WTC11 (cell line): ENCODE data around the gene SOCS2. TPM values are rescaled to one million over a fixed set of nuclear protein-coding genes. Genes with fewer than 3 reads are reported as not detected.

Experiments used
- ATAC-seq: fragments of 200-7000 bp; cut with Tn5 transposase; 2 replicates; pipeline ENCODE4 v1.10.0; 2021; ENCODE audit warnings: mild to moderate bottlenecking, moderate library complexity
- CTCF ChIA-PET: fragments of 300-600 bp; sonication (Branson Sonifier 250); formaldehyde crosslinking; loops from one replicate; lab custom pipeline; 2021; ENCODE audit warnings: antibody characterized with exemption; lab: Charles Lee
- POLR2A ChIA-PET: fragments of 350-600 bp; sonication (Branson Sonifier 250); formaldehyde crosslinking; loops from one replicate; lab custom pipeline; 2021; ENCODE audit warnings: antibody characterized with exemption; lab: Charles Lee
- DNase-seq: peaks from one replicate; pipeline ENCODE4 v3.0.0; 2021; ENCODE audit warnings: low spot score
- H3K27ac Mint-ChIP-seq: 2 replicates; pipeline ENCODE4 v1.8.0; 2021; ENCODE audit warnings: mixed read lengths
- H3K27me3 Mint-ChIP-seq: 2 replicates; pipeline ENCODE4 v1.8.0; 2021; ENCODE audit warnings: low read depth, mild to moderate bottlenecking, moderate library complexity, mixed read lengths
- H3K36me3 Mint-ChIP-seq: 2 replicates; pipeline ENCODE4 v1.8.0; 2021; ENCODE audit warnings: mixed read lengths
- H3K4me1 Mint-ChIP-seq: 2 replicates; pipeline ENCODE4 v1.8.0; 2022; ENCODE audit warnings: mixed read lengths
- H3K4me3 Mint-ChIP-seq: 2 replicates; pipeline ENCODE4 v1.8.0; 2021; ENCODE audit warnings: mild to moderate bottlenecking, moderate library complexity, mixed read lengths
- H3K9me3 Mint-ChIP-seq: 2 replicates; pipeline ENCODE4 v1.8.0; 2021; ENCODE audit warnings: mixed read lengths
- CBFB ChIP-seq: sonication (generic); formaldehyde crosslinking; IDR thresholded peaks from 2 replicates; pipeline ENCODE4 v1.8.1; 2022; ENCODE audit warnings: mild to moderate bottlenecking, low read depth, missing genetic modification reagents
- CREM ChIP-seq: sonication (generic); formaldehyde crosslinking; IDR thresholded peaks from 2 replicates; pipeline ENCODE4 v1.8.1; 2022; ENCODE audit warnings: mild to moderate bottlenecking, missing genetic modification reagents, moderate library complexity
- NR3C1 ChIP-seq: sonication (generic); formaldehyde crosslinking; conservative IDR thresholded peaks from 2 replicates; pipeline ENCODE4 v1.8.1; 2023; ENCODE audit warnings: low read depth, mild to moderate bottlenecking, missing genetic modification reagents
- SMAD4 ChIP-seq: sonication (generic); formaldehyde crosslinking; IDR thresholded peaks from 2 replicates; pipeline ENCODE4 v1.8.0; 2022; ENCODE audit warnings: mild to moderate bottlenecking, missing genetic modification reagents
- SP1 ChIP-seq: sonication (generic); formaldehyde crosslinking; conservative IDR thresholded peaks from 2 replicates; pipeline ENCODE4 v1.8.1; 2022; ENCODE audit warnings: missing genetic modification reagents
- ZBTB21 ChIP-seq: sonication (generic); formaldehyde crosslinking; IDR thresholded peaks from 2 replicates; pipeline ENCODE4 v1.8.1; 2023; ENCODE audit warnings: mild to moderate bottlenecking, missing genetic modification reagents, borderline replicate concordance
- ZNF396 ChIP-seq: fragments of 250-450 bp; sonication (Bioruptor Pico); IDR thresholded peaks from 2 replicates; pipeline ENCODE4 v1.8.0; 2021; ENCODE audit warnings: mild to moderate bottlenecking, moderate library complexity, borderline replicate concordance
- total RNA-seq: library from RNA; stranded (reverse); gene quantifications from 3 replicates; pipeline ENCODE4 v1.2.3, GENCODE V29; 2021
- TF ChIP-seq, protein P1 (sequence below): sonication (generic); formaldehyde crosslinking; IDR thresholded peaks from 2 replicates; pipeline ENCODE4 v1.8.1; 2022; ENCODE audit warnings: mild to moderate bottlenecking, missing genetic modification reagents, moderate library complexity, borderline replicate concordance
- TF ChIP-seq, protein P2 (sequence below): fragments of 250-450 bp; sonication (Bioruptor Pico); IDR thresholded peaks from 2 replicates; pipeline ENCODE4 v1.8.0; 2021; ENCODE audit warnings: mild to moderate bottlenecking
- TF ChIP-seq, protein P3 (sequence below): sonication (generic); formaldehyde crosslinking; IDR thresholded peaks from 2 replicates; pipeline ENCODE4 v1.8.0; 2023; ENCODE audit warnings: missing genetic modification reagents, mild to moderate bottlenecking, borderline replicate concordance
- TF ChIP-seq, protein P4 (sequence below): fragments of 250-450 bp; sonication (Bioruptor Pico); IDR thresholded peaks from 2 replicates; pipeline ENCODE4 v2.1.2; 2022; ENCODE audit warnings: mild to moderate bottlenecking, moderate library complexity
- TF ChIP-seq, protein P5 (sequence below): sonication (generic); formaldehyde crosslinking; conservative IDR thresholded peaks from 2 replicates; pipeline ENCODE4 v1.8.1; 2023; ENCODE audit warnings: mild to moderate bottlenecking, low read depth, missing genetic modification reagents, moderate library complexity
- TF ChIP-seq, protein P6 (sequence below): sonication (generic); formaldehyde crosslinking; IDR thresholded peaks from 2 replicates; pipeline ENCODE4 v1.8.1; 2022; ENCODE audit warnings: low read depth, mild to moderate bottlenecking, moderate library complexity, missing genetic modification reagents, borderline replicate concordance
- TF ChIP-seq, protein P7 (sequence below): fragments of 250-450 bp; sonication (Bioruptor Pico); IDR thresholded peaks from 2 replicates; pipeline ENCODE4 v1.9.0; 2021; ENCODE audit warnings: mild to moderate bottlenecking, borderline replicate concordance
- TF ChIP-seq, protein P8 (sequence below): sonication (generic); formaldehyde crosslinking; IDR thresholded peaks from 2 replicates; pipeline ENCODE4 v1.8.1; 2022; ENCODE audit warnings: low read depth, missing genetic modification reagents, borderline replicate concordance

Gene SOCS2
- total RNA-seq, 1 experiment from 2014 or later: 44.4 TPM

DNA sequence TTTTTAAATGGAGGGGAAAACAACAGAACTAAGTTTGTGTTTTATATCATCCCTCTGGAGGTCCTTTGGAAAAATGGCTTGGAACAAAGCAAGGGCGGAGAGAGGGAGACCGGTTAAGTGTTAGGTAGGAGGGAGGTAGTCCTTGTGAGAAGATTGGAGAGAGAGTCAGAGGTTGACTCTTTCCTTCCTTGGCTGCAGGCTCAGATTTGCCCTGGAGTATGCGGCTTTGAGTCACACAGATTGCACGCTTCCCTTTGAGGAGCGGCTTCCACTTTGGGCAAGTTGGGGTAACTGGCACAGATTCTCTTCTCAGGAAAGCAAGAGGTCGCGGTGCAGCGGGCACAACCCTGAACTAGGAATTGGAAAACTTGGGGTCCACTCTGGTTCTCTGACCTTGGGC, 9.9 kb downstream of the SOCS2 start (continued):
- TF ChIP-seq, protein P1, sequence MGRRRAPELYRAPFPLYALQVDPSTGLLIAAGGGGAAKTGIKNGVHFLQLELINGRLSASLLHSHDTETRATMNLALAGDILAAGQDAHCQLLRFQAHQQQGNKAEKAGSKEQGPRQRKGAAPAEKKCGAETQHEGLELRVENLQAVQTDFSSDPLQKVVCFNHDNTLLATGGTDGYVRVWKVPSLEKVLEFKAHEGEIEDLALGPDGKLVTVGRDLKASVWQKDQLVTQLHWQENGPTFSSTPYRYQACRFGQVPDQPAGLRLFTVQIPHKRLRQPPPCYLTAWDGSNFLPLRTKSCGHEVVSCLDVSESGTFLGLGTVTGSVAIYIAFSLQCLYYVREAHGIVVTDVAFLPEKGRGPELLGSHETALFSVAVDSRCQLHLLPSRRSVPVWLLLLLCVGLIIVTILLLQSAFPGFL: no peak
- no peak for TF ChIP-seq CREM (CRISPR knock-in tag)

DNA sequence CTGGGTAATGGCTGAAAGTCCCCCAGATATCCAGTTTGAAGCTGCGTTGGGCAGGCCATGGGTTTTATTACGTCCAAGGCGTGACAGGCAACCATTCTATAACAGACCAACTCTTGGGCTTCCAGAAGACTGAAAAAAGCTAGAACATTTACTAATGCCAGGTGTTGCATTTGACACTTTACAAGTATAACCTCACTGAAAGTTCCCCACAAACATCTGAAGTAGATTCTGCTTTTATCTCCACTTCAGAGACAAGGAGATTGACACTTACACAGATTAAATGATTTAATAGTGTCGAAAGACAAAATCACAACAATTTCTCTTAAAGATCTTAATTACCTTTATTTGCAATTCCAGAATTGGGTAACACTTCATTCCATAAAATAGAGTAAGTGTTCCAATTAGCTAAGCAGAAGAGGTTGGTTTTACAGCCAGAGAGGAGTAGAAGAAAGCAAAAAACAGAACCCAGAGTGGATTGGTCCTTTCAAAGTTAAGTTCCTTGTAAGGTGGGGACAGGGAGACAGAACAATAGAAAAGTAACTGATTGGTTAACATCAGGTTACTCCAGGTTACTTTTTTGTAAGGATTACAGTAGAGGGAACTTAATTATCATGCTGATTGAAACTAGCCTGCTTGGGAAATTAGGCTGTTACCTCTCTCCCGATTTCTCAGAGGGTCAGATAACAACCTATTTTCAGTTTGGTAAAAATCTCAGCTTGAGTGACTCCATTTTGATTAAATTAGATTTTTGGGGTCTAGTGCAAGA, 11.3 kb downstream of the SOCS2 start:
- TF ChIP-seq, protein P2, sequence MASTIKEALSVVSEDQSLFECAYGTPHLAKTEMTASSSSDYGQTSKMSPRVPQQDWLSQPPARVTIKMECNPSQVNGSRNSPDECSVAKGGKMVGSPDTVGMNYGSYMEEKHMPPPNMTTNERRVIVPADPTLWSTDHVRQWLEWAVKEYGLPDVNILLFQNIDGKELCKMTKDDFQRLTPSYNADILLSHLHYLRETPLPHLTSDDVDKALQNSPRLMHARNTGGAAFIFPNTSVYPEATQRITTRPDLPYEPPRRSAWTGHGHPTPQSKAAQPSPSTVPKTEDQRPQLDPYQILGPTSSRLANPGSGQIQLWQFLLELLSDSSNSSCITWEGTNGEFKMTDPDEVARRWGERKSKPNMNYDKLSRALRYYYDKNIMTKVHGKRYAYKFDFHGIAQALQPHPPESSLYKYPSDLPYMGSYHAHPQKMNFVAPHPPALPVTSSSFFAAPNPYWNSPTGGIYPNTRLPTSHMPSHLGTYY: no peak
- TF ChIP-seq, protein P3, sequence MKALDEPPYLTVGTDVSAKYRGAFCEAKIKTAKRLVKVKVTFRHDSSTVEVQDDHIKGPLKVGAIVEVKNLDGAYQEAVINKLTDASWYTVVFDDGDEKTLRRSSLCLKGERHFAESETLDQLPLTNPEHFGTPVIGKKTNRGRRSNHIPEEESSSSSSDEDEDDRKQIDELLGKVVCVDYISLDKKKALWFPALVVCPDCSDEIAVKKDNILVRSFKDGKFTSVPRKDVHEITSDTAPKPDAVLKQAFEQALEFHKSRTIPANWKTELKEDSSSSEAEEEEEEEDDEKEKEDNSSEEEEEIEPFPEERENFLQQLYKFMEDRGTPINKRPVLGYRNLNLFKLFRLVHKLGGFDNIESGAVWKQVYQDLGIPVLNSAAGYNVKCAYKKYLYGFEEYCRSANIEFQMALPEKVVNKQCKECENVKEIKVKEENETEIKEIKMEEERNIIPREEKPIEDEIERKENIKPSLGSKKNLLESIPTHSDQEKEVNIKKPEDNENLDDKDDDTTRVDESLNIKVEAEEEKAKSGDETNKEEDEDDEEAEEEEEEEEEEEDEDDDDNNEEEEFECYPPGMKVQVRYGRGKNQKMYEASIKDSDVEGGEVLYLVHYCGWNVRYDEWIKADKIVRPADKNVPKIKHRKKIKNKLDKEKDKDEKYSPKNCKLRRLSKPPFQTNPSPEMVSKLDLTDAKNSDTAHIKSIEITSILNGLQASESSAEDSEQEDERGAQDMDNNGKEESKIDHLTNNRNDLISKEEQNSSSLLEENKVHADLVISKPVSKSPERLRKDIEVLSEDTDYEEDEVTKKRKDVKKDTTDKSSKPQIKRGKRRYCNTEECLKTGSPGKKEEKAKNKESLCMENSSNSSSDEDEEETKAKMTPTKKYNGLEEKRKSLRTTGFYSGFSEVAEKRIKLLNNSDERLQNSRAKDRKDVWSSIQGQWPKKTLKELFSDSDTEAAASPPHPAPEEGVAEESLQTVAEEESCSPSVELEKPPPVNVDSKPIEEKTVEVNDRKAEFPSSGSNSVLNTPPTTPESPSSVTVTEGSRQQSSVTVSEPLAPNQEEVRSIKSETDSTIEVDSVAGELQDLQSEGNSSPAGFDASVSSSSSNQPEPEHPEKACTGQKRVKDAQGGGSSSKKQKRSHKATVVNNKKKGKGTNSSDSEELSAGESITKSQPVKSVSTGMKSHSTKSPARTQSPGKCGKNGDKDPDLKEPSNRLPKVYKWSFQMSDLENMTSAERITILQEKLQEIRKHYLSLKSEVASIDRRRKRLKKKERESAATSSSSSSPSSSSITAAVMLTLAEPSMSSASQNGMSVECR (CRISPR knock-in tag): no peak
- TF ChIP-seq ZNF396 (CRISPR knock-in tag): no peak
- TF ChIP-seq NR3C1 (CRISPR knock-in tag): no peak
- no peak for TF ChIP-seq SMAD4 (CRISPR knock-in tag)
- TF ChIP-seq, protein P4, sequence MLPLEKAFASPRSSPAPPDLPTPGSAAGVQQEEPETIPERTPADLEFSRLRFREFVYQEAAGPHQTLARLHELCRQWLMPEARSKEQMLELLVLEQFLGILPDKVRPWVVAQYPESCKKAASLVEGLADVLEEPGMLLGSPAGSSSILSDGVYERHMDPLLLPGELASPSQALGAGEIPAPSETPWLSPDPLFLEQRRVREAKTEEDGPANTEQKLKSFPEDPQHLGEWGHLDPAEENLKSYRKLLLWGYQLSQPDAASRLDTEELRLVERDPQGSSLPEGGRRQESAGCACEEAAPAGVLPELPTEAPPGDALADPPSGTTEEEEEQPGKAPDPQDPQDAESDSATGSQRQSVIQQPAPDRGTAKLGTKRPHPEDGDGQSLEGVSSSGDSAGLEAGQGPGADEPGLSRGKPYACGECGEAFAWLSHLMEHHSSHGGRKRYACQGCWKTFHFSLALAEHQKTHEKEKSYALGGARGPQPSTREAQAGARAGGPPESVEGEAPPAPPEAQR: no peak
- TF ChIP-seq, protein P5, sequence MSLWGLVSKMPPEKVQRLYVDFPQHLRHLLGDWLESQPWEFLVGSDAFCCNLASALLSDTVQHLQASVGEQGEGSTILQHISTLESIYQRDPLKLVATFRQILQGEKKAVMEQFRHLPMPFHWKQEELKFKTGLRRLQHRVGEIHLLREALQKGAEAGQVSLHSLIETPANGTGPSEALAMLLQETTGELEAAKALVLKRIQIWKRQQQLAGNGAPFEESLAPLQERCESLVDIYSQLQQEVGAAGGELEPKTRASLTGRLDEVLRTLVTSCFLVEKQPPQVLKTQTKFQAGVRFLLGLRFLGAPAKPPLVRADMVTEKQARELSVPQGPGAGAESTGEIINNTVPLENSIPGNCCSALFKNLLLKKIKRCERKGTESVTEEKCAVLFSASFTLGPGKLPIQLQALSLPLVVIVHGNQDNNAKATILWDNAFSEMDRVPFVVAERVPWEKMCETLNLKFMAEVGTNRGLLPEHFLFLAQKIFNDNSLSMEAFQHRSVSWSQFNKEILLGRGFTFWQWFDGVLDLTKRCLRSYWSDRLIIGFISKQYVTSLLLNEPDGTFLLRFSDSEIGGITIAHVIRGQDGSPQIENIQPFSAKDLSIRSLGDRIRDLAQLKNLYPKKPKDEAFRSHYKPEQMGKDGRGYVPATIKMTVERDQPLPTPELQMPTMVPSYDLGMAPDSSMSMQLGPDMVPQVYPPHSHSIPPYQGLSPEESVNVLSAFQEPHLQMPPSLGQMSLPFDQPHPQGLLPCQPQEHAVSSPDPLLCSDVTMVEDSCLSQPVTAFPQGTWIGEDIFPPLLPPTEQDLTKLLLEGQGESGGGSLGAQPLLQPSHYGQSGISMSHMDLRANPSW: no peak
- TF ChIP-seq SP1 (CRISPR knock-in tag): no peak
- no peak for TF ChIP-seq CBFB (CRISPR knock-in tag)
- TF ChIP-seq ZBTB21 (CRISPR knock-in tag): no peak
- TF ChIP-seq, protein P6, sequence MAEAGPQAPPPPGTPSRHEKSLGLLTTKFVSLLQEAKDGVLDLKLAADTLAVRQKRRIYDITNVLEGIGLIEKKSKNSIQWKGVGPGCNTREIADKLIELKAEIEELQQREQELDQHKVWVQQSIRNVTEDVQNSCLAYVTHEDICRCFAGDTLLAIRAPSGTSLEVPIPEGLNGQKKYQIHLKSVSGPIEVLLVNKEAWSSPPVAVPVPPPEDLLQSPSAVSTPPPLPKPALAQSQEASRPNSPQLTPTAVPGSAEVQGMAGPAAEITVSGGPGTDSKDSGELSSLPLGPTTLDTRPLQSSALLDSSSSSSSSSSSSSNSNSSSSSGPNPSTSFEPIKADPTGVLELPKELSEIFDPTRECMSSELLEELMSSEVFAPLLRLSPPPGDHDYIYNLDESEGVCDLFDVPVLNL: no peak
- TF ChIP-seq, protein P7, sequence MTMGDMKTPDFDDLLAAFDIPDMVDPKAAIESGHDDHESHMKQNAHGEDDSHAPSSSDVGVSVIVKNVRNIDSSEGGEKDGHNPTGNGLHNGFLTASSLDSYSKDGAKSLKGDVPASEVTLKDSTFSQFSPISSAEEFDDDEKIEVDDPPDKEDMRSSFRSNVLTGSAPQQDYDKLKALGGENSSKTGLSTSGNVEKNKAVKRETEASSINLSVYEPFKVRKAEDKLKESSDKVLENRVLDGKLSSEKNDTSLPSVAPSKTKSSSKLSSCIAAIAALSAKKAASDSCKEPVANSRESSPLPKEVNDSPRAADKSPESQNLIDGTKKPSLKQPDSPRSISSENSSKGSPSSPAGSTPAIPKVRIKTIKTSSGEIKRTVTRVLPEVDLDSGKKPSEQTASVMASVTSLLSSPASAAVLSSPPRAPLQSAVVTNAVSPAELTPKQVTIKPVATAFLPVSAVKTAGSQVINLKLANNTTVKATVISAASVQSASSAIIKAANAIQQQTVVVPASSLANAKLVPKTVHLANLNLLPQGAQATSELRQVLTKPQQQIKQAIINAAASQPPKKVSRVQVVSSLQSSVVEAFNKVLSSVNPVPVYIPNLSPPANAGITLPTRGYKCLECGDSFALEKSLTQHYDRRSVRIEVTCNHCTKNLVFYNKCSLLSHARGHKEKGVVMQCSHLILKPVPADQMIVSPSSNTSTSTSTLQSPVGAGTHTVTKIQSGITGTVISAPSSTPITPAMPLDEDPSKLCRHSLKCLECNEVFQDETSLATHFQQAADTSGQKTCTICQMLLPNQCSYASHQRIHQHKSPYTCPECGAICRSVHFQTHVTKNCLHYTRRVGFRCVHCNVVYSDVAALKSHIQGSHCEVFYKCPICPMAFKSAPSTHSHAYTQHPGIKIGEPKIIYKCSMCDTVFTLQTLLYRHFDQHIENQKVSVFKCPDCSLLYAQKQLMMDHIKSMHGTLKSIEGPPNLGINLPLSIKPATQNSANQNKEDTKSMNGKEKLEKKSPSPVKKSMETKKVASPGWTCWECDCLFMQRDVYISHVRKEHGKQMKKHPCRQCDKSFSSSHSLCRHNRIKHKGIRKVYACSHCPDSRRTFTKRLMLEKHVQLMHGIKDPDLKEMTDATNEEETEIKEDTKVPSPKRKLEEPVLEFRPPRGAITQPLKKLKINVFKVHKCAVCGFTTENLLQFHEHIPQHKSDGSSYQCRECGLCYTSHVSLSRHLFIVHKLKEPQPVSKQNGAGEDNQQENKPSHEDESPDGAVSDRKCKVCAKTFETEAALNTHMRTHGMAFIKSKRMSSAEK: no peak
- TF ChIP-seq, protein P8, sequence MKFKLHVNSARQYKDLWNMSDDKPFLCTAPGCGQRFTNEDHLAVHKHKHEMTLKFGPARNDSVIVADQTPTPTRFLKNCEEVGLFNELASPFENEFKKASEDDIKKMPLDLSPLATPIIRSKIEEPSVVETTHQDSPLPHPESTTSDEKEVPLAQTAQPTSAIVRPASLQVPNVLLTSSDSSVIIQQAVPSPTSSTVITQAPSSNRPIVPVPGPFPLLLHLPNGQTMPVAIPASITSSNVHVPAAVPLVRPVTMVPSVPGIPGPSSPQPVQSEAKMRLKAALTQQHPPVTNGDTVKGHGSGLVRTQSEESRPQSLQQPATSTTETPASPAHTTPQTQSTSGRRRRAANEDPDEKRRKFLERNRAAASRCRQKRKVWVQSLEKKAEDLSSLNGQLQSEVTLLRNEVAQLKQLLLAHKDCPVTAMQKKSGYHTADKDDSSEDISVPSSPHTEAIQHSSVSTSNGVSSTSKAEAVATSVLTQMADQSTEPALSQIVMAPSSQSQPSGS: no peak
- Mint-ChIP-seq H3K4me1 (peaks cover 56% of the 10 kb centered on the region), H3K4me3 (peak overlapping the region; percentile 22; the same call in 1 of the 2 replicates), H3K27me3 (no peaks in the 10 kb centered on the region), H3K27ac (peak overlapping the region; percentile 83), H3K36me3 (peaks cover 12% of the 10 kb centered on the region), H3K9me3 (no peaks in the 10 kb centered on the region)
- ATAC-seq (peak; percentile 96), DNase-seq (no peak)
- ChIA-PET POLR2A (interaction anchor here (0.6 to 2.3 kb wide), 2 partner anchors 11 to 13 kb away, joined by 3 to 11 read pairs; partner anchors contain the start of gene SOCS2), CTCF (interaction anchor here (0.8 to 1.2 kb wide), 2 partner anchors 9 to 492 kb away, joined by 3 to 6 read pairs; no protein-coding TSS in a partner anchor)
